ENCODE measurements around the gene AHNAK.
"Not testable (repeated sequence)": the region's sequence is repeated elsewhere in the genome, so short reads cannot be mapped to it uniquely, and the experiment has no call there.

AHNAK gene, protein sequence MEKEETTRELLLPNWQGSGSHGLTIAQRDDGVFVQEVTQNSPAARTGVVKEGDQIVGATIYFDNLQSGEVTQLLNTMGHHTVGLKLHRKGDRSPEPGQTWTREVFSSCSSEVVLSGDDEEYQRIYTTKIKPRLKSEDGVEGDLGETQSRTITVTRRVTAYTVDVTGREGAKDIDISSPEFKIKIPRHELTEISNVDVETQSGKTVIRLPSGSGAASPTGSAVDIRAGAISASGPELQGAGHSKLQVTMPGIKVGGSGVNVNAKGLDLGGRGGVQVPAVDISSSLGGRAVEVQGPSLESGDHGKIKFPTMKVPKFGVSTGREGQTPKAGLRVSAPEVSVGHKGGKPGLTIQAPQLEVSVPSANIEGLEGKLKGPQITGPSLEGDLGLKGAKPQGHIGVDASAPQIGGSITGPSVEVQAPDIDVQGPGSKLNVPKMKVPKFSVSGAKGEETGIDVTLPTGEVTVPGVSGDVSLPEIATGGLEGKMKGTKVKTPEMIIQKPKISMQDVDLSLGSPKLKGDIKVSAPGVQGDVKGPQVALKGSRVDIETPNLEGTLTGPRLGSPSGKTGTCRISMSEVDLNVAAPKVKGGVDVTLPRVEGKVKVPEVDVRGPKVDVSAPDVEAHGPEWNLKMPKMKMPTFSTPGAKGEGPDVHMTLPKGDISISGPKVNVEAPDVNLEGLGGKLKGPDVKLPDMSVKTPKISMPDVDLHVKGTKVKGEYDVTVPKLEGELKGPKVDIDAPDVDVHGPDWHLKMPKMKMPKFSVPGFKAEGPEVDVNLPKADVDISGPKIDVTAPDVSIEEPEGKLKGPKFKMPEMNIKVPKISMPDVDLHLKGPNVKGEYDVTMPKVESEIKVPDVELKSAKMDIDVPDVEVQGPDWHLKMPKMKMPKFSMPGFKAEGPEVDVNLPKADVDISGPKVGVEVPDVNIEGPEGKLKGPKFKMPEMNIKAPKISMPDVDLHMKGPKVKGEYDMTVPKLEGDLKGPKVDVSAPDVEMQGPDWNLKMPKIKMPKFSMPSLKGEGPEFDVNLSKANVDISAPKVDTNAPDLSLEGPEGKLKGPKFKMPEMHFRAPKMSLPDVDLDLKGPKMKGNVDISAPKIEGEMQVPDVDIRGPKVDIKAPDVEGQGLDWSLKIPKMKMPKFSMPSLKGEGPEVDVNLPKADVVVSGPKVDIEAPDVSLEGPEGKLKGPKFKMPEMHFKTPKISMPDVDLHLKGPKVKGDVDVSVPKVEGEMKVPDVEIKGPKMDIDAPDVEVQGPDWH (N-terminal part only)

GRCh38 chr11:62546244-62546928 lies at the start of gene AHNAK:
Gene AHNAK (minus strand): TSS chr11:62546806. CDS start chr11:62536098, 10,708 bp downstream.
- DNase-seq (ENCODE audit: low read depth), result no peak

DNA sequence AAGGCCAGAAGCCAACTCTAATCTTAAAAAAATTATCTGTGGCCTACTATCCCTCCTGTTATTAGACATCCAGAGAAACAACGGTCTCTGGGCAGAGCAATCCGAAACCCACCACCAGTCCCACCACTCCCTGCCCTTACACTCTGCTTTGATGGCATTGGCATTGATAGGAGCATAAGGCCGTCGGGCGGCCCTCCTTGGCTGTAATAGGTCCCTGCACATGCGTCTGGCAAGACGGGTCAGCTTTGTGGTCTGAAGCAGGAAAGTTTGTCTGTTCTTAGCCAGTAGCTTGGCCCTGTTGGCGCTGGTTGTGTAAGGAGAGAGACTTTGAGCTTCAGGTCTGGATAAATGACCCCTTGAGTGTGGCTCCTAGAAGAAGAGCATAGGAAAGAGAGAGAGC lies 48.5 kb upstream of the AHNAK start:
- DNase-seq (ENCODE audit: low read depth), result no peak

- no peak for DNase-seq (ENCODE audit: low read depth)
These were observed 46.9 kb upstream of the AHNAK start for GRCh38 chr11:62593434-62594044.

DNA sequence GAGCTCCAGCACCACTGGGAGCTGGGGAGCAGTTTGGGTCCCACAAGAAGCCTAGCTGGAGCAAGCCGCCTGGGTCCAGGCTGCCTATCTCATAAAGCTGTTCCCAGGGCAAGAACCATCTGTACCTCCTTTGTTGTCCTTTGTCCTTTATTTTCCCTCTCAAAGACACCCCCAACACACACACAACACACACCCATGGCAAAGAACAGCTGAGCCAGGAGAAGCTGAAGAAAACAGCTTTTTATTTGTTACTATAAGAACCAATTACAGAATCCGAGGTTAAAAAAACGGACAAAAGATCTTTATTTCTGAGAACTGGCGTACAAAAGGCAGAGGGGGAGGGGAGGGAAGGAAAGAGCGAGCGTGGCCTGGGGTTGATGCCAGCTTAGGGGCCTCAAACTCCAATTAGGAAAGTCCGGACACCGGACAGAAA lies 46.4 kb upstream of the AHNAK start:
- DNase-seq (ENCODE audit: low read depth), result no peak

DNA sequence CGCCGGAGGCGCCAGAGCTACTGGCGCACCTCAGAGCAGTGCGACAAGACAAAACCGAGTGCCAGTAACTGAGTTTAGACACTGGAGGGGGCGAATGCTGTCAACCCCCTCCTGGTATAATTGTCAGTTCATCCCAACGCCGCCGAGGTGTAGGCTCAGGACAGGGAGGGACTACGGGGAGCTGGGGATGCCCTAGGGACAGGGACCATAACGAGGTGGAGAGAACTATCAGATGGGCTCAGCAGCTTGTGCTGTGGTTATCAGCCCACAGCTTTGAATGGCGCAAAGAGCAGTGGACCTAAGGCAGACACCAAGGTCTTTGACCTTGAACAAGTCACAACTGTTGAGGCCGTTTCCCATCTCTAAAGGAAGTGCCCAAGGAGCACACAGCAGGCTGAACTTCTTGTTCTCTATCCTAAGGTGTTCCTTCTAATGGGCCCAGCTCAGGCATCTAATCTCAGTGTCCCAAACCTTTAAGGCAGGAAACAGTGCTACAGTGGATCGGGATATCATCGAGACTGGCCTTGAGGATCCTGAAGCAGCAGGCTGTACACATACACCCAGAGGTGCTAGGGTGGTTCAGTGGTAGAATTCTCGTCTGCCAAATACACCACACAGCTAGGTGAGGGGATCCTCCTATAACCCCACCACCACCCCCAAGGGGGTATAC lies 45.7 kb upstream of the AHNAK start:
- DNase-seq (ENCODE audit: low read depth), result no peak

- peak; percentile 97 for DNase-seq (ENCODE audit: low read depth)
These were observed 45.0 kb upstream of the AHNAK start, which contains the start of gene TUT1 for GRCh38 chr11:62591448-62592145. Gene TUT1 (minus strand): TSS chr11:62591523. CDS start chr11:62591485, 38 bp downstream.

DNA sequence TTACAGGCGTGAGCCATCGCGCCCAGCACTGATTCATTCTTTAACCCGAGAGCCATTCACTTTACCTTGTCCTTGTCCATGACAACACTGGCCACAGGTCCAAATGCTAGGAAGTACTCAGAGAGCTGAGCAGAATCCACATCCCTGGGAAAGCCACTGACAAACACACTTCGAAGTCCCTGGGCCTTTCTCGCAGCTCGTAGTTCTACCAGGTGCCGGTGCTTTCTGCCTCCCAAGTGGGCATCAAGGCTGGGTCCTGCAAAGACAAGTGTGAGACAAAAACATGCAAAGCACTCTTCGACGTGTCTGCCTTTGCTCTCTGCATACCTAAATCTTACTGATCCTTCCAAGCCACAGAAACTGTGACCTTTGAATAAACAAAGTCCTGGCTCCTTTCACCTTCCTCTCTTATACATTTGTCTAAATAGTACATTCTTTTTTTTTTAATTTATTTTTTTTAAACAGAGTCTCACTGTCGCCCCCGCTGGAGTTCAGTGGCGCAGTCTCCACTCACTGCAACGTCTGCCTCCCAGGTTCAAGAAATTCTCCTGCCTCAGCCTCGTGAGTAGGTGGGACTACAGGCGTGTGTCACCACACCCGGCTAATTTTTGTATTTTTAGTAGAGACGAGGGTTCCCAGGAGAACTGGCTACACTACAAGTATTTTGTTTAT lies 42.5 kb upstream of the AHNAK start:
- no peak for DNase-seq (ENCODE audit: low read depth)

GRCh38 chr11:62585356-62585755 lies 38.8 kb upstream of the AHNAK start:
- DNase-seq (ENCODE audit: low read depth), result not testable (repeated sequence)

DNA sequence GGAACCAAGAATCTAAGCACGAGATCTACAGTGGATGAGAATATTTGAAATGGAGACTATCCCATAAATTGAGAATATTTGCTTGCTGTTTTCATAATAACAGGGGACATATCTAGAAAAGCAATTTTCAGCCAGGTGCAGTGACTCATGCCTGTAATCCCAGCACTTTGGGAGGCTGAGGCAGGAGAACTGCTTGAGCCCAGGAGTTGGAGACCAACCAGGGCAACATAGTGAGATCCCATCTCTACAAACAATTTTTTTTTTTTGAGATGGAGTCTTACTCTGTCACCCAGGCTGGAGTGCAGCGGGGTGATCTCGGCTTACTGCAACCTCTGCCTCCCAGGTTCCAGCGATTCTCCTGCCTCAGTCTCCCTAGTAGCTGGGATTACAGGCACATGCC lies 35.1 kb upstream of the AHNAK start:
- not testable (repeated sequence) for DNase-seq (ENCODE audit: low read depth)

DNA sequence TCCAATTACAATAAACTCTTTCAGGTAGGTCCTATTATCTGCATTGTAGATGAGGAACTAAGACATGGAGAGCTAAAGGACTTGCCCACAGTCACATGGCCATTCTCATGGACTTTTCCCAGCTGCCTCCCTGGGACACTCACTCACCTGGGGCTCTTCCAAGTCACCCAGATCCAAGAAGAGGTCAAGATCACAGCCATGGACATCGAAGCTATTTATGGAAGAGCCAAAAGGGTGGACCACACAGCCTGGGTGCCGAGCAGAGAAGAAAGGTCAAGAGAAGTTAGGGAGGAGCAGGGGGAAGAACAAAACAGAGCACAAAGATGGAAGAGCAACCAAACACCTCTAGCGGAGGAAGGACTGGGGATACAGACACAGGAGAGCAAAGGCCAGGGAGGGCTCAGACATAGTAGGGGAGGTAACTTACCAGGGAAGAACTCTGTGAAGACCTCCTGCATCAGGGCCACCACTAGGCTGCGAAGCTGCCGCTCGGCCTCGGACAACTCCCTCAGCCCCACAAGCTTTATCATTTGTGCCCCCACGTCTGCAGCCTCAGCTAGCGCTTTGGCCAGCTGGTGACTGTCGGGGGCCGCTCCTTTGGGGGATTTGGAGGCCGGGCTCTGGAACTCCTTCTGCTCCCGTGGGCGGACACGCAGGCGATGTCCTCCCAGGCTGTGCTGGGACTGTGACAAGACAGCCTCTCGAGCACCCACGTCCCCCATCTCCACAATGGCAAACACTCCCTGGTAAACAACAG lies 34.5 kb upstream of the AHNAK start:
- DNase-seq (ENCODE audit: low read depth), result no peak

DNA sequence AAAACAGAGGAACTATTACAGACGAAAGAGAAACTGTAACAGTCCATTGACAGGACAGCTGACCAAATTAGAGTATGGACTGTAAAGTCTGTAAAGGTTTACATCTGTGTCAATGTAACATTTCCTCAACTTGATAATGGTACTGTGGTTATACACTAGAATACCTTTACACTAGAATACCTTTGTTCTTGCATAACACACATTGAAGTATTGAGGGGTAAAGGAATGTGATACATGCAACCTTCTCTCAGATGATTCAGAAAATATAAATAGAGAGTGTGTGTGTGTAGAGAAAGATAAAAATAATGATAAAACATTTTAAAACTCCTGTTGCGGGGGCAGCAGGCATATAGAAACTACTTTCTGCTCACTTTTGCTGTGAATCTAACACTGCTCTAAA lies 32.6 kb upstream of the AHNAK start:
- no peak for DNase-seq (ENCODE audit: low read depth)

DNA sequence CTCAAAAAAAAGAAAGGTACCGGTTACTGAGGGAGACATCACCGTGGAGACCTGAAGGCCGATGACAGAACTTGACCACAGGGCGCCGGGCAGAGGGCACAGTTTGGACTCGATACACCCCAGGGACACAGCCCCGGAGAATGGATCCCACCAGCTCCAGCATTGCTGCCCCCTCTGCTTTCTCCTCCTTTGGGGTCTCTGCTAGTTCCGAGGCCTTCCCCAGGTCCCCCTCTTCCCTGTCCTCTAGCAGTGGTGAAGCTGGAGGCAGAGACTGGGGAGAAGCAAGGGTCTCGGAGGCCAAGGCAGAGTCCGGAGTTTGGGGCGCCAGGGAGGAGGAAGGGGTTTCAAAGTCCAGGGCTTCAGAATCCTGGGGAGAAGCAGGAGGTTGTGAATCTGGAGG lies 31.9 kb upstream of the AHNAK start:
- no peak for DNase-seq (ENCODE audit: low read depth)

DNA sequence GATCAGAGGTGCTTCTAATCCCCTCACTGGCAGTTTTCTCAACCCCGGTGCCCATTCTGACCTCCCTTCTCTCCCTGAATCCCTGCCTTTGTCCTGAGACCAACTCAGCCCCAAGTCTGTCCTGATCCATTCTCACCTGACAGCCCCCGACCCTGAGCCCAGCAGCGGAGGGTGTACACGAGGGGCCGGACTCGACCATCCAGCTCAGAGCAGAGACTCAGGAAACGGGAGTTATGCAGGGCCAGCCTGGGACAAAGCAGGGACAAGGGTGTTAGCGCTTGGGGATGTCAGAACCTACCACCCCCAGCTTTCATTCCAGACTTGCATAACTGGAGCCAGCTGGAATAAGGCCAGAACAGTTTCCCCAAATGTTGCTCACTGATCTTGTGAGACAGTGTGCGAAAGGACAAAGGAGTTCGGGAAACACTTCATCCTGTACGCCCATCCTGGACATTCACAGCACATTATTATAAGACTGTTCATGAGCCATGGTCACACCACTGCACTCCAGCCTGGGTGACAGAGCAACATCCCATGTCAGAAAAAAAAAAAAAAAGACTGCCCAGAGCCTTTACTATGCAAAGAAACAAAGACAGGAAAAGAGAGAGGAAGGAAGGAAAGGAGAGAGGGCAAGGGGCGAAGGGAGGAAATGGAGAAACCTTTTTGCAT lies 30.6 kb upstream of the AHNAK start:
- no peak for DNase-seq (ENCODE audit: low read depth)

DNA sequence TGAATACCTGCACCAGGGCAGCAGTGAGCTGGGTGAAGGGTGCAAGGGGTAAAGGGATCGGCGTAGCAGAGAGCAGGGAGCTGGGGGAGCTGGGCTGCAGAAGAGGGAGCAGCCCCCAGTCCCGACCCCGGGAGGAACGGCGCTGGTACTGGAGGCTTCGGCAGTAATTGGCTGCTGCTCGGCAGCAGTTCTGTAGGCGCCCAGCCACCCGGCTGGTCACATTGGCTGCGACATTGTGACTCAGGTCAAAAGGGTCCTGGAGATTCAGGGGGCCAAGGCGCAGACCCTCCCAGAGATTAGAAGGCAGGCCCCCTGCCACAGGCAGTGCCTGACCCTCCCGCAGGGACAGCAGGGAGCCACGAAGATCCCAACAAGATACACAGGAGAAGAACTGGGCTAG lies 29.2 kb upstream of the AHNAK start:
- no peak for DNase-seq (ENCODE audit: low read depth)

DNA sequence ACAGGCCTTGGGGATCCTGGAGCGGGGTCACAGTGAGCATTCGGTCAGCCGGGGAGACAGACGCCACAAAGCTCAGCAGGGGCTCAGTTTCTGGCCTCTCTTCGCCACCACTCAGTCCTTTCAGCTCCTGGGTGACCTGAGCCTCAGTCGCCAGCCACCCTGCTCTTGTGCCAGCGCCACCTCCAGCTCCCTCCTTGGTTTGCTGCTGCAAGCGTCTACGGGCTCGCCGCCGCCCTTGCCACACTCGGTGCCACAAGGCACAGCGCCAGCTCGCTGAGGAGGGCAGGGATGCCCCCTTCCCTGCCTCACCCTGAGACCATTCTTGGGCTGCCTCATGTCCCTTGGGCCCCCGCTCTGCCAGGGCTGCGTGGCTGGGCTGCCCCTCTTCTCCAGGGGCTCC lies 28.6 kb upstream of the AHNAK start:
- DNase-seq (ENCODE audit: low read depth), result no peak

DNA sequence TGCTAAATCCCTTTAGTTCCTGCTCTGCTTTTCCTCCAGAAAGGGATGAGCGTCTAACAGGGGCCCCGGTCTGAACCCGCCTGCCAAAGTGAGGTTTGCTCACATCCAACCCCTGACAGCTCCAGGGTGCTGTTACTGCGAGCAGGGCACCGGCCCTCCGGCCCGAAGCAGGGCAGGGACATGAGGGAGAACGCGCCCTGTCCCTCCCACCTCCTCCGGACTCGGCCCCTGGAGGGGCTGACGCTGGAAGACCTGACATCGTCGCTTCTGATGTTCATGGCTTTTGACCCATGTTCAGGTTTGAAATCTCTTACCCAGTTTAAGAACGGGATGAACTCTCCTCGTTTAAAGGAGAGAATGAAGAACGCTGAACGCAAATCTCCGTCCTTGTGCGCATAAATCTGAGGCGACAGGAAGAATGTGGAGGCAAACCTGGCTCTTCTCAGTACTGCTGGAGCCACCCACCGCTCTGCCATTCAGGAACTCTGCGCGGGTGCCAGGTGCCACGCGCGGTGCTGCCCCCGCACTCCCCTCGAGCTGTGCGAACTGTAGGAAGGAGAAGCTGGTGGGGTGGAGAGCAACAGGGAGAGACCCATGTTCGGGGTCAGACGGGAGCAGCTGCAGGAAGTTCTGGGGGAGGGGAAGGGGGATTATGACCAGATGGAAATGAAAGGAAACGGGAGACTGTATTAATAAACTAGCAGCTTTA lies 27.9 kb upstream of the AHNAK start:
- no peak for DNase-seq (ENCODE audit: low read depth)

DNA sequence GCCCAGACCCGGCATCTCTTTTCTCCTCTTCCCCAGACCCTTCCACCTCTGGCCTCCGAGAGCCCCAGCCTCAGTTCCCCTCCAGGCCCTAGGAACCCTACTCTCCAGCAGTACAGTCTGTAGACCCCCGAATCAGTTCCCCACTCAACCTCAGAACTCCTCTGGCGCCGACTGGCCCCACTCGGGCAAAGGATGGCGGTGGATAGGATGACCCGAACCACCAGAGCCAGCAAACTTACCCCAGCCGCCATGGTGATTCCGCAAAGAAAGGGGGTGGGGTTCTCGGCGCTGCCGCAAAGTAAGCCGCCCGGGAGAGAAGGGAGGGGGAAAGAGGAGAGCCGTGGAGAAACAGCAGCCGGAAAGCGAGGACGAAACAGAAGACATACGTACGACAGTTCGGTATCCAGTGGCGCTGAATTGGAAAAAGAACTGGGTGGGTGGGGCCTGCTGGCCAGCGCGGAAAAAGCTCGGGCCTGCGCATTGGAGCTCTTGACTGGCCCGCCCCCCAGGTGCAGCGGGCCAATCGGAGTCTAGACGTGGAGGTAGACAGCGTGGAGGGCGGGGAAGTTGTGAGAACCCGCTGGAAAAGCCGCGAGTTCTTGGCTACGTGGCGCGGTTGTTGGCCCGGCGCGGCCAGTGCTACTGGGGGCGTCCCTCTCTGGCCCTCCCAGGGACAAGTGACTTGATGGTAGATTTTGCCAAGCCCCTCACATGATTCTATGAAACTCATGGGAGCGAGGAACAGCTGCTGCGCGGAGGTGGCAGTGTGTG lies 27.2 kb upstream of the AHNAK start, which contains the start of gene EEF1G:
EEF1G (minus strand) TSS at position 300 of the 771 bp plus-strand sequence; CDS start at position 251, 49 bp downstream.
- peak; percentile 100 for DNase-seq (ENCODE audit: low read depth)
